K562 (cell line): Measurements from ENCODE around the gene DNAAF1. TPM values are rescaled to one million over a fixed set of nuclear protein-coding genes. Genes with fewer than 3 reads are reported as not detected.

Source experiments
- ADNP ChIP-seq: fragments of 200-800 bp; sonication (Bioruptor generic); IDR thresholded peaks from 2 replicates; pipeline ENCODE4 v1.6.1; 2016; ENCODE audit warnings: missing genetic modification characterization, missing compliant biosample characterization
- BCL6 ChIP-seq: fragments of 250-450 bp; sonication (Bioruptor Pico); IDR thresholded peaks from 2 replicates; pipeline ENCODE4 v1.4.0; 2020
- E2F5 ChIP-seq: sonication (generic); formaldehyde crosslinking; IDR thresholded peaks from 2 replicates; pipeline ENCODE4 v1.8.0; 2022; ENCODE audit warnings: mild to moderate bottlenecking, missing genetic modification reagents
- MNT ChIP-seq, 2 experiments: fragments of 450-650 bp; conservative IDR thresholded peaks; 2 replicates each; pipeline ENCODE4 v1.6.1; 2017; ENCODE audit warnings: mild to moderate bottlenecking in 2 of 2, moderate library complexity in 2 of 2
- NBN ChIP-seq: fragments of 450-650 bp; IDR thresholded peaks from 2 replicates; pipeline ENCODE4 v1.6.1; 2016; ENCODE audit warnings: low read depth, mild to moderate bottlenecking
- RAD21 ChIP-seq, 2 experiments: fragments of 250-450 bp in 1 of 2; fragments of 450-650 bp in 1 of 2; sonication (Bioruptor Pico) in 1 of 2; formaldehyde crosslinking in 1 of 2; IDR thresholded peaks in 1 of 2; conservative IDR thresholded peaks in 1 of 2; 2 replicates each; pipeline versions ENCODE4 v1.4.0 to v1.8.0; 2020 to 2022; ENCODE audit warnings: mild to moderate bottlenecking in 2 of 2, moderate library complexity in 1 of 2
- RCOR1 ChIP-seq, 2 experiments: IDR thresholded peaks; 2 replicates each; pipeline ENCODE4 v1.6.1; 2012; ENCODE audit warnings: low read depth in 2 of 2, low read length in 2 of 2, borderline replicate concordance in 1 of 2, improper control_type of control experiment in 1 of 2
- RFX7 ChIP-seq: fragments of 250-450 bp; sonication (Bioruptor Pico); IDR thresholded peaks from 2 replicates; pipeline ENCODE4 v1.5.1; 2021; ENCODE audit warnings: mild to moderate bottlenecking
- SUPT5H ChIP-seq: fragments of 450-650 bp; IDR thresholded peaks from 2 replicates; pipeline ENCODE4 v1.6.1; 2016
- ZNF584 ChIP-seq: fragments of 200-800 bp; sonication (Bioruptor generic); IDR thresholded peaks from 2 replicates; pipeline ENCODE4 v1.6.1; 2016; ENCODE audit warnings: low read depth, mild to moderate bottlenecking, missing genetic modification characterization, missing compliant biosample characterization
- ZNF589 ChIP-seq: fragments of 200-800 bp; sonication (Bioruptor generic); IDR thresholded peaks from 2 replicates; pipeline ENCODE4 v1.6.1; 2016; ENCODE audit warnings: low read depth, missing genetic modification characterization, missing compliant biosample characterization
- polyA plus RNA-seq, 8 experiments: library from polyadenylated mRNA; depleted of rRNA in 4 of 8; stranded (reverse) in 5 of 8; unstranded in 3 of 8; fragments of >200 nt; fragmentation: Nextera tagmentation in 2 of 8; fragmentation: Illumina TruSeq in 1 of 8; extraction: Ambion mirVana in 2 of 8; extraction: Trizol in 1 of 8; gene quantifications; 2 replicates each; pipeline versions ENCODE4 v1.2.1 to v1.2.3, GENCODE V29; 2011 to 2014; ENCODE audit warnings: inconsistent platforms in 1 of 8, missing spikeins in 1 of 8
- total RNA-seq, 7 experiments: library from RNA; depleted of rRNA in 6 of 7; stranded (reverse); fragments of >200 nt in 6 of 7; fragmentation: Illumina TruSeq in 2 of 7; extraction: Trizol in 2 of 7; gene quantifications; 2 replicates each; pipeline versions ENCODE4 v1.2.1 to v1.2.3, GENCODE V29; 2011 to 2021; ENCODE audit warnings: low replicate concordance in 1 of 7
- TF ChIP-seq, protein P1 (sequence below): sonication (generic); formaldehyde crosslinking; IDR thresholded peaks from 2 replicates; pipeline ENCODE4 v1.9.0; 2022; ENCODE audit warnings: mild to moderate bottlenecking, missing genetic modification reagents
- TF ChIP-seq, protein P2 (sequence below), 3 experiments: fragments of 200-800 bp in 1 of 3; fragments of 250-450 bp in 1 of 3; fragments of 450-650 bp in 1 of 3; sonication (Bioruptor Pico) in 1 of 3; sonication (Bioruptor generic) in 1 of 3; formaldehyde crosslinking in 1 of 3; IDR thresholded peaks; 2 replicates each; pipeline versions ENCODE4 v1.6.1 to v1.8.0; 2016 to 2022; ENCODE audit warnings: mild to moderate bottlenecking in 2 of 3, missing genetic modification characterization in 2 of 3, missing compliant biosample characterization in 1 of 3, moderate library complexity in 1 of 3

Gene DNAAF1
- total and polyA plus RNA-seq, 9 of the 15 experiments (the other 6 are each of a cell fraction or from before 2014, with no cell fraction given): 0.01 TPM; not detected in 8

DNA sequence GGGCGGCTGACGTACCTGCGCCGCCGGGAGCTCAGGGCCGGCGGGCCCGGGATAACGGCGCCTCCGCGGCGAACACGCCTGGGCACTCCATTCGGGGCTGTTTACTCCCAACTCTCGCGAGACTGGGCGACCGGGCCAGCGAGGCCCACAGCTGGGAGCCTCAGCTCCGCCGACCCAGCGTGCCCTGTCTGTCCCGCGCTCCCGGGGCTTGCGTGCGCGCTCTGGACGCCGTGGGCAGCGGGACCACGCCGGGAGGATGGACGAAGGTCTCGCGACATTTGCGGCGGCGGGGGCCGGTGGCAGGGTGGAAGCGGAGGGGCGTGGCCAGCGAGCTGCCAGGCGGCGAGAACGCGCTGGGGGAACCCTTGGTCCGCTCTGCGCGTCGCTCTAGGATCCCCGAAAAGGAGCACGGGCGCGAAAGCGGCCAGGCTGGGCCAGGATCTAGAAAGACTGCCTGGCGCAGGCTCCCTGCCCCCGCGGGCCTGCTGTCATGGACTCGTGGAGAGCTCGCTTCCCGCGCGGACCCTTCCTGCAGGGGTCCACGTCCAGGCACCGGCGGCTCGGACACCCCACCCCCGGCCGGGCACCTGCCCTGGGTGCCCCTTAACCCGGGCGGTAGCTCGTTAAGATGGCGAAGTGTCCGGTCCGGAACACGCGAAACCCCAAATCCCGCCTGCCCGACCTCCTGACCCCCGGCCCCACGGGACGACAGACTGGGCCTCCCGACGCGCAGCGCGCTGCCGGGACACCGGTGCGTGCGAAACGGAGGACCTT lies 28.2 kb upstream of the DNAAF1 start, which contains the start of gene MBTPS1 (continued):
- TF ChIP-seq MNT (conservative IDR thresholded peaks at IDR 0.05) (peak; percentile 74 to 89), E2F5 (CRISPR knock-in tag) (peak; percentile 67; the same call in 1 of the 2 replicates), NBN (0 out of 2 replicates have a peak, but pooled peaks have one; percentile 24), ZNF584 (CRISPR knock-in tag) (0 out of 2 replicates have a peak, but pooled peaks have one; percentile 15), RAD21 (CRISPR knock-in tag; conservative IDR thresholded peaks at IDR 0.05 in 1 of 2, IDR thresholded peaks at IDR 0.05 in 1 of 2) (peak in 1 of 2 experiments; percentile 26; a peak in 2 of 4 replicates), ADNP (tag) (no peak), RFX7 (CRISPR knock-in tag) (no peak), ZNF589 (CRISPR knock-in tag) (no peak; the same call in 1 of the 2 replicates), BCL6 (CRISPR knock-in tag) (no peak), RCOR1 (IDR thresholded peaks at IDR 0.05; ENCODE audit: borderline replicate concordance in 1 of 2, low read depth in 2 of 2, low read length in 2 of 2) (peak; percentile 27 to 93; a peak in 3 of 4 replicates), SUPT5H (peak; percentile 87)
- TF ChIP-seq, protein P1, sequence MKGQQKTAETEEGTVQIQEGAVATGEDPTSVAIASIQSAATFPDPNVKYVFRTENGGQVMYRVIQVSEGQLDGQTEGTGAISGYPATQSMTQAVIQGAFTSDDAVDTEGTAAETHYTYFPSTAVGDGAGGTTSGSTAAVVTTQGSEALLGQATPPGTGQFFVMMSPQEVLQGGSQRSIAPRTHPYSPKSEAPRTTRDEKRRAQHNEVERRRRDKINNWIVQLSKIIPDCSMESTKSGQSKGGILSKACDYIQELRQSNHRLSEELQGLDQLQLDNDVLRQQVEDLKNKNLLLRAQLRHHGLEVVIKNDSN (CRISPR knock-in tag): no peak; the same call in 1 of the 2 replicates
- TF ChIP-seq, protein P2, sequence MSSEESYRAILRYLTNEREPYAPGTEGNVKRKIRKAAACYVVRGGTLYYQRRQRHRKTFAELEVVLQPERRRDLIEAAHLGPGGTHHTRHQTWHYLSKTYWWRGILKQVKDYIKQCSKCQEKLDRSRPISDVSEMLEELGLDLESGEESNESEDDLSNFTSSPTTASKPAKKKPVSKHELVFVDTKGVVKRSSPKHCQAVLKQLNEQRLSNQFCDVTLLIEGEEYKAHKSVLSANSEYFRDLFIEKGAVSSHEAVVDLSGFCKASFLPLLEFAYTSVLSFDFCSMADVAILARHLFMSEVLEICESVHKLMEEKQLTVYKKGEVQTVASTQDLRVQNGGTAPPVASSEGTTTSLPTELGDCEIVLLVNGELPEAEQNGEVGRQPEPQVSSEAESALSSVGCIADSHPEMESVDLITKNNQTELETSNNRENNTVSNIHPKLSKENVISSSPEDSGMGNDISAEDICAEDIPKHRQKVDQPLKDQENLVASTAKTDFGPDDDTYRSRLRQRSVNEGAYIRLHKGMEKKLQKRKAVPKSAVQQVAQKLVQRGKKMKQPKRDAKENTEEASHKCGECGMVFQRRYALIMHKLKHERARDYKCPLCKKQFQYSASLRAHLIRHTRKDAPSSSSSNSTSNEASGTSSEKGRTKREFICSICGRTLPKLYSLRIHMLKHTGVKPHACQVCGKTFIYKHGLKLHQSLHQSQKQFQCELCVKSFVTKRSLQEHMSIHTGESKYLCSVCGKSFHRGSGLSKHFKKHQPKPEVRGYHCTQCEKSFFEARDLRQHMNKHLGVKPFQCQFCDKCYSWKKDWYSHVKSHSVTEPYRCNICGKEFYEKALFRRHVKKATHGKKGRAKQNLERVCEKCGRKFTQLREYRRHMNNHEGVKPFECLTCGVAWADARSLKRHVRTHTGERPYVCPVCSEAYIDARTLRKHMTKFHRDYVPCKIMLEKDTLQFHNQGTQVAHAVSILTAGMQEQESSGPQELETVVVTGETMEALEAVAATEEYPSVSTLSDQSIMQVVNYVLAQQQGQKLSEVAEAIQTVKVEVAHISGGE (CRISPR knock-in tag; IDR thresholded peaks at IDR 0.05): peak in 1 of 3 experiments; percentile 25; a peak in 1 of 6 replicates
